GM19397 (cell line): ENCODE data around the gene ANKS6.

Experiments used
- ATAC-seq: cut with Tn5 transposase; IDR thresholded peaks from one replicate; pipeline ENCODE4 v1.9.1; 2021; ENCODE audit warnings: mild to moderate bottlenecking, moderate library complexity; ENCODE audit not compliant: unreplicated experiment

ANKS6 gene

DNA sequence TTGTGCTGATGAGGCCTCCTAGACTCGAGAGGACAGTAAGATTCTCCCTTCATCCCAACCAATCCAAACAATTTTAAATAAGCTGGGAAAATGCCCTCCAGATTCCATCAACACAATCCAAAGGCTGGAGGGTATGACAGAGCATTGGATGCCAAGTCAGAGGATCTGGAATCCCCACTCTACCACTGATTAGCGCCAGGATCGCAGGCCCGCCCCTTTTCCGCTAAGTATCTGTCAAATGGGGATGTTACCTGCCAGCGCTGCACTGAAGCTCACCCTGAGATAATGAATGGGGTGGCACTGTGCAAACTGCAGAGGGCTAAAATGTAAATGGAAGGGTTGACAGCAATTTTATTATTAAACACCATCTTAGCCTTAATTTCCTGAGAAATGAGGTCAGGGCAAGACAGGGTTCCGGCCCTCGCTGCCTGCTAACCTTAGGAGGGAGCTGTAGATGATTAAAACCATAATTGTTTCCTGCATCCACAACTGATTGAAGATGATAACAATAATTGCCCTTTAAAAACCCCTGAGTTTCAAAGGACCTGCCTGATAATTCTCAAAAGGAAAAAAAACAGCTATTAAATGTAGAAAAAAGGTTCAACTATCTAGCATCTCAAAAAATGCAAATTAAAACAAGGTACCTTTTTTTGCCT is 56.0 kb downstream of the ANKS6 start:
- ATAC-seq, result no peak

DNA sequence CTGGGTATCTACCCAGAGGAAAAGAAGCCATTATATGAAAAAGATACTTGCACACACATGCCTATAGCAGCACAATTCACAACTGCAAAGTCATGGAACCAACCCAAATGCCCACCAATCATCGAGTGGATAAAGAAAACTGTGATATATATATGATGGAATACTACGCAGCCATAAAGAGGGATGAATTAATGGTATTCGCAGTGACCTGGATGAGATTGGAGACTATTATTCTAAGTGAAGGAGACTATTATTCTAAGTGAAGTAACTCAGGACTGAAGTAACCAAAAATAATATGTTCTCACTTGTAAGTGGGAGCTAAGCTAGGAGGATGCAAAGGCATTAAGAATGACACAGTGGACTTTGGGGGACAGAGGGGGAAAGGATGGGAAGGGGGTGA is 57.6 kb downstream of the ANKS6 start:
- no peak for ATAC-seq

DNA sequence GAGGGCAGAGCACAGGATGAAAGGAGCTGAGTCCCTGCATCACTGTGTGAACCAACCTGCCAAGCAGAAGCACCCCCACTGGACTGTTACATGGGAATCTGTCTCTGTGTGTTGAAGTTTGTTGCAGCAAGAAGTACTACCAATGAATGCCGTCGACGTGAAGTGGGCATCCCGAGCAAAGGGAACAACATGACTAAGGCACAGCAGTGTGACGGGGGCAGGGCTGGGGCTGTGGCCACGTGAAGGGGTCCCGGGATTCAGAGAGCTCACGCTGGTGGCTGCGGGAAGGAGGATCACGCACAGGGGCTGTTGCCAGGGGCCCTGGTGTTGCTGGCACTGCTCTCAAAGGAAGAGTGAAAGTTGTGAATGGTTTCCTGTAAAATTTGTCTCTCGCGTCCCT is 60.1 kb downstream of the ANKS6 start:
- no peak for ATAC-seq

DNA sequence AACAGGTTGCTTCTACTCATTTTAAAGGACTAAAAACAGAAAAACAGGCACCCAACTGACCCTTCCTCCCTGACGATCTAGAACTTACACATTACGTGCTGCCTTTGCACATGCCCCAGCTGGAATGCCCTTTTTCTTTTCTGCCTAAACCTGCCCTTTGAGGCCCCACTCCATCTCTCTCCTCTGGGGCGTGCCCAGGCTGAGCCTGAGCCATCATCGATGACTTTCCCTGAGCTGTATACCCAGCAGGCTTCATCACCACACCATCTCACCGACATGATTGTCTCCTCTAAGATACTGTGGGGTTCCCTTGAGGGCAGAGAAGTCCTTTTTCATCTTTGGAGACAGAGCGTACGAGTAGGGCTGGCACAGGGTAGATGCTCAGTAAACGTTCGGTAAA is 63.6 kb downstream of the ANKS6 start:
- ATAC-seq, result no peak

DNA sequence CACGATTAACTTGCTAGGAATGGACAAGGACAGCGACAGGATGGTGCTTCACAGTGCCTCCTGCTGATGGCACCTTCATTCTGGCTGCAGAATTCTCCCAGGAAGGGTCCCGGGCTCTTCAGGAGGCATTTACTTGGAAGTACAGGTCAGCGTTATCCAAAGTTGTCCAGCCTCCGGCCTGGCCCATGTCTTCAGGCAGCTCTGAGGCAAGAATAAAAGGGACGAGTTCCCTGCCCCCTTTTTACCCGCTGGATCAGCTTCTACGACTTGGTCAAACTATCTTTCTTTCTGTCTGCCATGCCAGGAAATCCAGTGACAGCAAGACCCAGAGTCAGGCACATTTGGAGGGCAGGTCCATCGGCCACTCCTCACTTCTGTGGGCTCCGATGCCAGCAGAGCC is 64.3 kb downstream of the ANKS6 start:
- no peak for ATAC-seq

DNA sequence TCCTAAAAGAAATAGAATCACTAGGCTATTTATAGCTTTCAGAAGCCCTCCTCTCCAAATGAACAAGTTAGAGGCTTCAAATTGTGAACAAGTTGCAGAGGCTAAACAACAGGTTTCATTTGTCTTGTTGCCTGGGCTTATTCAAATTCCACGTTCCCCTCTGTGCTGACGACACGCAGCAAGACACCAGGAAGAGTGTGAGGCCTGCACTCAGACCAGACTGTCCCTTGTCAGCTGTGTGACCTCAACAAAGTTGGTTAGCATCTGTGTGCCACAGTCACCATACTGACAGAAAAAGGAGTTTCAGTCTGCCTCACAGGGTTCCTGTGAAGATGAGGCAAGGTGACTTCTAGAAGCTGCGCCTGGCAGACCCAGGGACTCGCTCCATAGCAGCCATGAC is 65.5 kb downstream of the ANKS6 start:
- no peak for ATAC-seq

DNA sequence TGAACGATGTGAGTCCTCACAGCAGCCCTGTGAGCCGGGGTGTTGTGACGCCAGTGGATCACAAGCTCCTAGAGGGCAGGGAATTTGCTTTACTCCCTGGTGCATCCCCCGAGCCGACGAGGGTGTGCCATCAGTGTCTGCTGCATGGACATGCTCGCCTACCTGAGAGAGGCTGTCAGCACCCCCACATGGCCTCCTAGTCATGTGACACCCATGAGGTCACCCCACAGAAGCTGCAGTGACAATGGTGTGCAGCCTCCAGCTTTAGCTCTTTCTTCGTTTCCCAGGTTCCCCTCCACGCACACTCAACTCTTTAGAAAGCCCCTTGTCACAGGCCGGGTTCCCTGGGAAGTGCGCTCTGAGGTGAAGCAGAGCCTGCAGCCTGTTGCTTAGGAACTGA is 67.9 kb downstream of the ANKS6 start:
- ATAC-seq, result no peak

DNA sequence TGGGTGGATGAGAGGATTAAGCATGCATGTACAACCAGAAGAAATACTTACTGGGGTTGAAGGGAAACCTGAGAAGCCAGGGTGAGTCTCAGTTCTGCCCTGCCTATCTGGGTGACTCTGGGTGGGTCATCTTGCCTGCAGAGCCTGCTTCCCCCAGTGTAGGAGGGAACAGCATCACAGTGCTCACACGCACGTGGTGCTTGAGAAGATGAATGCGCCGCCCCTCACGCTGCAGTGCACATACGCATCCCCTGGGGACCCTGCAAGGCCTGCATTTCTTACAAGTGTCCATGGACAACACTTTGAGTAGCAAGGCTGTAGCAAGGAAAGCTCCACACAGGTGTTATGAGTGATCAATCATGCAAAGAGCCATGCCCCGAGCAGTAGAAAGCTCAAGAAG is 68.9 kb downstream of the ANKS6 start:
- no peak for ATAC-seq

DNA sequence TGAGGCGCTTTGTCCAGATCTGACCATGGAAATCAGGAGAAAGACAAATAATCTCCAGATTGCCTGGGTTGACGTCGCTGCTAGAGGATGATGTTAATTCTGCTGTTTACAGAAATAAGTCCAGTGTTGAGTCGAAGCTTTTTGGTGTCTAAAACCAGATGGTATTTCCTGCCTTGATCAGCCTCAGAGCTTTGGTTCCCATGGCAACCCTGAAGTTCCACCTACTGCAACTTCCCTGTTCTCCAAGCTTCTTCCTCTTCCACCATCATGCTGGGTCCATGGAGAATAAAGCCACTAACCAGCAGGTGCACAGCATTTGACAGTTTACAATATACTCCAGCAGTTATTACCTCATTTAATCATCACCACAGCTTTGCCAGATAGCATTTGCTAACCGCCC is 69.6 kb downstream of the ANKS6 start:
- ATAC-seq, result no peak

DNA sequence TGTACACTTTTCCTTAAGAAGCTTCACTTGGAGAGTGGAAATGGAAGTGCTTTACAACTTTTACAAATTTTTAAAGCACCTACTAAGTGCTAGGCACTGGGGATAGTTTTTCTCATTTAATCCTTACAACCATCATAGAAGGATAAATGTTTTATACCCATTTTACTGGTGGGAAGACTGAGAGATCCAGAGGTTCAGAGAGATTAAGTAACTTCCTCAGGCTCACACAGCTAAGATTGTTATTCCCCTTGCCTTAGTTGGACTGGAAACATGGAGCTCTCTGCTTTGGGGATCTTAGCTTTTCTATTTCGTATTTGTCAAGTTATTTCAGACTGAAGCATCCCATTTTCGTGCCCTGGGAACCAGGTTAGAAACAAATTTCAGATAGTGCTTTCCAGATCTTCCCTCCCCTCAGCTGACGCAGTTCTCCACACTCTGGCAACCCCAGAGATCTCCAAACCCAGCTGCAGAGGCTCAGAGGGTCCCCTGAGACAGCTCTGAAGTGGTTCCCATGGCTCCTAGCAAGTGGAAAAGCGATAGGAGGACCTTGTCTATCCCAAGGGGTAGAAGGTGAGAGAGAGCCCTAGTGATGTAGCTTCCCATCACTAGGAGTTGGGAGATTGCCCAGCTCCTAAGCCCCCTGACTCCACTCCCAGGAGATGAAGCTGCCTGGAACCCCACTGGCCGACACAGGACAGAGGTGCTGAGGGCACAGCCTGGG is 71.4 kb downstream of the ANKS6 start:
- no peak for ATAC-seq

DNA sequence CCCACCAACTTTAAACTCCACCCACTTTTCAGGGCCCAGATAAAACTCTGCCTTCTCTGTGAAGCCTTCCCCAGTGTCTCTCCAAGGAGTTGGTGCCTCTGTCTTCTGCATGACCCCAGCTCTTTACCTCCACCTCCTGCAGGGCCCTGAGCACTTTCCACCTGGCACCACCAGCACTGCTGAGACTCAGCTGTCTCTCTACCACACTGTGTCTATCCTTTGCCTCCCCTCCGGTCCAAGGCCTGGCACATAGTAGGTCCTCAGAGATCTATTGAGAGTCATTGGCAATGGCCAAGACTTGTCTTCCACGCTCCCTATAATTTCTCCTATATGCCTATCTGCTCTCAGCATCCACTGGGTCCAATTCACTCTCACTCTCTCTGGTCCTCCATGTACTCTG is 74.7 kb downstream of the ANKS6 start:
- ATAC-seq, result no peak

DNA sequence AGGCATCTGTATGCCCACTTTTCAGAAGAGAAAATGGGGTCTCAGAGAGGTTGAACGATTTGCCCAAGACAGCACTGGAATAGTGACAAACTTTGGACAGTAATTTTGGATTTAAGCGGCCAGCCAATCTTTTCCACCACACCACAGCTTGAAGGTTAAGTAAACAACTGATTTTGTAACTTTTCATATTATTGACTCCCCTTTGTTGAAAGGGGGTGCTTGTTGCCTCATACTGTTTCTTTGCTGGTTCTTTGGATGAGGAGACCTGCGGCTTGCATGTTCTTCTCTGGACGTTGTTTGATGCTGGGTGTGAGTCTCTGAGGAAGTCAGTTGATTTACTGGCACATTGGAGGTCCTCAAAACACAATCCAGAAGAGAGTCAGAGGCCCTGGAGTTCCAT is 76.0 kb downstream of the ANKS6 start:
- no peak for ATAC-seq

DNA sequence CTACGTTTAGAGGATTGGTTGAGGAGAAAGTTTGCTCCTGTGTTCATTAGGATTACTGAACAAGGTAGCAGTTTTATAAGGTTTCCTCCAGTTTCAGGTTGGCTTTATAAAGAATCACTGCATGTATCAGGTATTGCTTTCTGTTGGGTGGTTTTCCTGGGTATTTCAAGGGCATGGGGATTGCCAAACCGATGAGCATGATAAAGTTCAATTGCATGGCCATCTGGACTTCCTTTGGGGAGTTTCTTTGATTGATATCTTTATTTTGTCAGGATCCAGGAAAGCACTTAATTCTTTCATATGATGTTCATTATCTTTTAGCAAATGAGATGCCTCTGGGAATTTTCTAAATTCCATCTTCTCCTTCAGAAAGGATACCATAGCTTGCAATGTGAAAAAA is 77.3 kb downstream of the ANKS6 start:
- ATAC-seq, result no peak

DNA sequence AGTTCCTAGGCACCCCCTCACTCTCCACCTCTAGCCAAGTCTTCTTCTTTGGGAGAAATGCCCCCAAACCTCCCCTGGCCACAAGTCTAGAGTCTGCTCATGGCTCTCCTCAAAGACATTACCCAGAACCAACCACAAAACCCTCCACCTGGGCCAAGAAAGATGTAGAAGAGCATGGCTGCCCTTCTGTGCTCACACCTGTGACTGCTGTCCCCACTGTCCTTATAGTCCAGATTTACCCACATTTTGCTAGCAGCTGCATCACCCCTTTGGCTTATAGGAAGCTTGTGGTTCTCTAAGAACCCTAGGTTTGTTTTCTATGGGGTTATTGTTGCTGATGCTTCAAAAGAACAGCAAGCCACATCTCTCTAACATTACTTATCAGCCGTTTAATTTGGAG is 81.5 kb downstream of the ANKS6 start:
- ATAC-seq, result no peak

DNA sequence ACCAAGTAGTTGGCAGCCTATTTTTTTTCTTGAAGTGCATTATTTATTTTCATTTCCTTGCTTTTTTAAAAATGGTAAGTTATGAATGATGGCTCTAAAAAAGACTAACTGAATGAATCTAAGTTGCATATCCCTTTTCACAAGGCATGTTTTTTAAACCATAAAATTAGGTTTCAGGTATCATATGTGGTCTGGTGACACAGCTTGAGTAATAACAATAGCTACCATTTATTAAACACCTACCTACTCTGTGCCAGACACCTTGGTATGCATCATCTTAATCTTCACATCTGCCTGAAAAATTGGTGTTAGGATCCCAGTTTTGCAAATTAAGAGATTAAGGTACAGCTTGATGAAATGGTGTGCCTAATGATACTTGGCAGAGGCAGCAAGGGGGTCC is 83.4 kb downstream of the ANKS6 start:
- ATAC-seq, result no peak

DNA sequence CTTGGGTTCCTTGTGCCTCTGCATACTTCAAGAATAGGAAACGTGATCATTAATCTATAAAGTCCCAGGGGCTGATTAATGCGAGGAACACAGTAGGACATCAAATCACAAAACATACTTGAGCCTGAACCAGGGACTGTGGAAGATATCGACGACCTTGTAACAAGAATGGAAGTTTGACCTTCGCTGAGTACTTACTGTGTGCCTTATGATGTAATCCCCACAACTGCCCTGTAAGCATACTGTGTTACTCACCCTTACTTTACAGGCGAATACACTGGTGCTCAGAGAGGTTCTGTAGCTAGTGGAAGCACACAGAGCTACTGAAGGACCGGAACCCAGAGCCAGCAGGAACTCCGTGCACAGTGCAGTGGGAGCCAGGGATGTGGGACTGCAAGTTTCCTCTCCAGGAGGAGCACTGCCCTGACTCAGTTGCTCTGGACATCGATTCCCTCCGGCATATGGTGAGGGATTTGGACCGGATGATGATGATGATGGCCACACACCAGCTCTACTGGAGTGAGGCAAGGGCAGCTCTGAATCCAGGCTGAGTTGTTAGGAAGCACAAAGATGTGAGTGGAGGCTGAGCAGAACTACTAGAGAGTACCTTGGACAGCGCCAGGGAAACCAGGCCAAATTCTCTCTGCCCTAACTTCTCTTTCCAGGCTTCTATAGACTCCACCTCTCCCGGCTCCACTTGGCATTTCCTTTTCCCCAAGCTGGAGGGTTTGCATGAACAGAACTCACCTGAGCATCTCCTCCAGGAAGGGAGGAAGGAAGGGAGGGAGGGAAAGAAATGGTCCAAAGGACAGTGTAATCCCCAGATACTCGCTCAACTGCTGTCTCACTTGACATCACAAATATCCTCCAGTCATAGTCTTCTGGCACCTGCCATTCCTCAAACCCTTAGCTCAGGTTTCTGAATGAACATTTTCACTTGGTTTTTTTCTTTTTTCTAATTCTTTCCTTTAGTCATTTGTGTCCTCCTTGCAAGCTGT is 86.1 kb downstream of the ANKS6 start:
- ATAC-seq, result no peak

DNA sequence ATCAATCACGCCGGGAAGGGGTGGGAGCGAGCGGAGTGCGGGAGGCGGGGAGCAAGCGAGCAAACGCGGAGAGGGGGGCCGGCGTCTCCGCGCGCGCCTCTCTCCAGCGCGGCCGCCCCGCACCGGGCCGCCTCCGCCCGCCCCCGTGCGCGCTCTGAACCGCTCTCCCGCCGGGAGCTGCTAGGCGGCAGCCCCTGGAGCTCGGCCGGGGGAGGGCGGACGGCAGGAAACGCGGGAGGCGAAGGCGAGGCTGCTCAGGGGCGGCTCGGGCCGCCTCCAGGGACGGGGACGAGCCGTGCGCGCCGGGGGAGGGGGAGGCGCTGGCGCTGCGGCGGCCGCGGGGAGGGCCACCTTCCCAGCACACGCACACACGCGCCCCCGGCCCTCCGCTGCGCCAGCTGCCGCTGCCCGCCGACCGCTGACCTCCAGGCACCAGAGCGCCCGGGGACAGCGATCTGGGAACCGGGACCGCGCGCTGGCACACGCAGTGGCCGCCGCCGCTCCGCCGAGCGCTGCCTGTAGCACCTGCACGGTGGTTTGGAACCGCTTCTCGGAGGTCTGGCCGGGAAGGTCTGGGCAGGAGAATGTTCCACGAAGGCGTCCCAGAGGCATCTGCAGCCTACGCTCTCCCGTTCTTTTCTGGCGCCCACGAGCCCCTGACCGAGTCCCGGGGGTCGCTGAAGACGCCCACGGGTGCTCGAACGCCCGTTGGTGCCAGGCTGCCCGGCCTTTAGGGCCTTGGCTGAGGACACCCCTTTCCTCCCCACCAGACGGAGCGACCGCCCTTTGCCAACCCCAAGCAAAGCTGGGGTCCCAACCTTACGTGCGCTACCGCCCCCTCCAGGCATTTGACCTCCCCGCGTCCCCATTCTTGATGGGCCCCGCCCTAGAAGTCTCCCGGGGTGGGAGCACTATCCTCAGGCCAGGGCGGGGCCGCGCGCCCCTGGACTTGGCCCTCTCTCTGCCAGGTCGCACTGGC is 87.1 kb downstream of the ANKS6 start, which contains the start of gene GABBR2:
GABBR2 (minus strand) TSS at position 3 of the 979 bp plus-strand sequence. CDS start 198 bp downstream, outside the sequence.
- ATAC-seq, result no peak

DNA sequence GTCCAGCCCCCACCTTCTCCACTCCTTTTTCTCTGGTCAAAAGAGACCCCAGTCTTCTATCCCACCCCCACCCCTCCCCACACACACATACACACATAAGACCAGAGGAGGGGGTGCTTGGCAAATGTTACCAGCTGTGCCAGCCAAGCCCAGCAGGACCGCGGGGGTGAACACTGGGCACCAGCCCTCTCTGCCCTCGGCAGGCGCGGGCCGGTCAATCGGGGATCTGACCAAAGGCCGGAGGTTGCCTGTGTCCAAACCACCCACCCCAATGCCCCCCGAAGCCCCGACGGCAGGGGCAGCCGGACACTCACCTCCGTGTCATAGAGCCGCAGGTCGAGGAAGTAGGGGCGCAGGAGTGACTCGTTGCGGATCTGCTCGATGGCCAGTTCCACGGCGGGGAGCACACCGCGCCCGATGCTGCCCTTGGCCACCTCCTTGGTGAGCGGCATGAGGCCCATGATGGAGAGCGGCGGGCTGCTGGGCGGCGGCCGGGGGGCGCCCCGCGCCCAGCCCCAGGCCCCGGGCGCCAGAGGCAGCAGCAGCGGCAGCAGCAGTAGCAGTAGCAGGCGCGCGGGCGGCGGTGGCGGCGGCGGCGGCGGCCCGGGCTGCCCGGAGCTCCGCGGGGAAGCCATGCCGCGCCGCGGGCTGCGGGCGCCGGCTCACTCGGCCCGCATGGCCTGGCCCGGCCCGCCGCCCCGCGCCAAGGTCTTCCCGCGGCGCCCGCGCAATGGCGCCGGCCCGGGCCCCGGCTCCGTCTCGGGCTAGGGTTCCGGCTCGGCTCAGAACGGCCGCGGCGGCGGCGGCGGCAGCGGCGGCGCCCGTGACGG is 88.0 kb downstream of the ANKS6 start:
- ATAC-seq, result no peak
